GM06990 (cell line): Measurements from ENCODE around the gene TSEN15.

ENCODE experiments used
- DNase-seq: peaks from one replicate; pipeline ENCODE4 v3.0.0-alpha.2; 2011; ENCODE audit not compliant: insufficient read length; ENCODE audit errors: extremely low read depth
- H3K27me3 ChIP-seq: replicated peaks from 2 replicates; pipeline ENCODE4 v1.6.0; 2011; ENCODE audit warnings: low read length; ENCODE audit not compliant: control insufficient read depth, insufficient read depth
- H3K36me3 ChIP-seq: 2 replicates; pipeline ENCODE4 v1.5.1; 2011; ENCODE audit warnings: low read length; ENCODE audit not compliant: control insufficient read depth, insufficient read depth
- H3K4me3 ChIP-seq: replicated peaks from 2 replicates; pipeline ENCODE4 v1.5.1; 2011; ENCODE audit warnings: low read depth, mild to moderate bottlenecking, control low read depth, low read length
- TF ChIP-seq, protein P1 (sequence below): IDR thresholded peaks from 2 replicates; pipeline ENCODE4 v1.5.1; 2011; ENCODE audit warnings: low read length, control low read depth, mild to moderate bottlenecking, inconsistent platforms; ENCODE audit not compliant: insufficient read depth, poor library complexity, severe bottlenecking

Gene TSEN15

DNA sequence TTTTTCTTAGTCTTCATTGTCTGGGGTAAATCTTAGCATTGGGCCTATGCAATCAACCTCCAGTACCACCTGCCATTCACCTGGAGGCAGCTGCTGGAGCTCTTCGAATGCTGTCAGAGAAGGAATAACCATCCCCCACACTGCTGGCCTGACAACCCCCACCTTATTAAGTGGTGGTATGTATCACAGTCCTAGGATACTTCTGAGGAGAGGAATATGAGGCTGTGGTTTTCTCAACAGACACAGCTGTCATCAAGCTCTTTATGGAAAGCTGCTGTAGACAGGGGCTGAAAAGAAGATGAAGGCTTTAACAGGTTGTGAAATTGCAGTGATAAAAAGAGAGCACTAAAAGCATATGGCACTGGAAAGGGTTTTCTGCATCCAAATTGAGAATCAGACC lies 61.7 kb downstream of the TSEN15 start:
- no peaks in the 10 kb centered on the region for H3K27me3 ChIP-seq
- no peak overlapping the region for H3K4me3 ChIP-seq
- no peaks in the 10 kb centered on the region for H3K36me3 ChIP-seq
- no peak for DNase-seq
- TF ChIP-seq, protein P1, sequence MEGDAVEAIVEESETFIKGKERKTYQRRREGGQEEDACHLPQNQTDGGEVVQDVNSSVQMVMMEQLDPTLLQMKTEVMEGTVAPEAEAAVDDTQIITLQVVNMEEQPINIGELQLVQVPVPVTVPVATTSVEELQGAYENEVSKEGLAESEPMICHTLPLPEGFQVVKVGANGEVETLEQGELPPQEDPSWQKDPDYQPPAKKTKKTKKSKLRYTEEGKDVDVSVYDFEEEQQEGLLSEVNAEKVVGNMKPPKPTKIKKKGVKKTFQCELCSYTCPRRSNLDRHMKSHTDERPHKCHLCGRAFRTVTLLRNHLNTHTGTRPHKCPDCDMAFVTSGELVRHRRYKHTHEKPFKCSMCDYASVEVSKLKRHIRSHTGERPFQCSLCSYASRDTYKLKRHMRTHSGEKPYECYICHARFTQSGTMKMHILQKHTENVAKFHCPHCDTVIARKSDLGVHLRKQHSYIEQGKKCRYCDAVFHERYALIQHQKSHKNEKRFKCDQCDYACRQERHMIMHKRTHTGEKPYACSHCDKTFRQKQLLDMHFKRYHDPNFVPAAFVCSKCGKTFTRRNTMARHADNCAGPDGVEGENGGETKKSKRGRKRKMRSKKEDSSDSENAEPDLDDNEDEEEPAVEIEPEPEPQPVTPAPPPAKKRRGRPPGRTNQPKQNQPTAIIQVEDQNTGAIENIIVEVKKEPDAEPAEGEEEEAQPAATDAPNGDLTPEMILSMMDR: no peak

DNA sequence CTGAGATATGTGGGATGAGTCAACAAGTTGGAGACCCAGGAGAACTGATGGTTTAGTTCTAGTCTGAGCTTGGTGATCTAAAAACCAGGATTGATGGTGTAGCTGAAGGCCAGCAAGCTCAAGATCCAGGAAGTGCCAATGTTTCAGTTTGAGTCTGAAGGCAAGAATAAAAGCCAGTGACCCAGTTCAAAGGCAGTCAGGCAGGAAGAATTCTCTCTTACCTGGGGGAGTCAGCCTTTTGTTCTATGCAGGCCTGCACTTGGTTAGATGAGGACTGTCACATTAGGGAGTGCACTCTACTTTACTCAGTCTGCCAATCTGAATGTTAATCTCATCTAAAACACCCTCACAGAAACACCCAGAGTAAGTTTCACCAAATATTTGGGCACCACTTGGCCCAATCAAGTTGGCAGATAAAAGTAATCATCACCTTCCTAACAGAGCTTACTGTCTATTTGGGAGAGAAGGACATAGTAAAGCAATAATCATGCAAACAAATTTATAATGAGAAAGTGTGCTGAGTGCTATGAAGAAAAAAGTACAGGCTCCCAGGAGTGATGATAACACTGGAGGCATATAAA lies 63.4 kb downstream of the TSEN15 start:
- Histone ChIP-seq H3K36me3 (no peaks in the 10 kb centered on the region), H3K4me3 (no peak overlapping the region), H3K27me3 (no peaks in the 10 kb centered on the region)
- DNase-seq: no peak
- TF ChIP-seq, protein P1: no peak

DNA sequence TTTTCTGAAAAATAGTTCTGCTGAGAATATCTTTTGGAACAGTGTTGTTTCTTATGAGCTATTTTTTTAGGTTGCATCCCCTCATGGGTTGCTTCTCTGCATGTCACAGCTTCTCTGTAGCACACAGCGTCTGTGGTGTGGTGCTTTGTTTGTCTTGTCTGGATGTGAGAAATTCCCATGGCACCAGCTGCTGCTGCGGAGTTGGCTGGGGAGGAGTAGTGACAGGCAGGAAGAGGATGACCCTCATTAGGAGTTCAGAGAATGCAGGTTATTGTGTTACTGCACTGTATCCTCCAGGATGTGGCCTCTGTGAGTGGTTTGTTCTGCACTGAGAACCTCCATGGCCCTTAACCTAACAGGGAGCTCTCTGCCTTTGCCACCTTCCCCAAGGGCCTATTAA lies 64.8 kb downstream of the TSEN15 start:
- H3K4me3 ChIP-seq: no peak overlapping the region
- H3K27me3 ChIP-seq: no peaks in the 10 kb centered on the region
- TF ChIP-seq, protein P1: no peak
- no peaks in the 10 kb centered on the region for H3K36me3 ChIP-seq
- no peak for DNase-seq

DNA sequence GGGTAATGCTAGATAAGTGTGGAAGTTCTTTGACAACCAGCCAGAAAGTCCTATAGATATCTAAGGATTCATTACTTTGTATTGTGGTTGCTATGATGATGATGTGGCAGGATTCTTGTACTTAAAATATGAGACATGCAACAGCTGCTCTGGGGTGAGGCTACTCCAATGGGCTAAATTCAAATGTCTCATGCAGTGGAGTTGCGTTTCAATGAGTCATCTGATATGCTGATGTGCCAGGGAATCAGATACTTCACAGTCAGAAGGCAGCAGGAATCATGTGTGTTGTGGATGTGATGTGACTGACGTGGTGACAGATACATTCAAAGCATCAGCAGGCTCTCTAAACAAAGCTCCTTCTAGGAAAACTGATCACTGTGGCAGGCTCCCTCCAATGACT lies 66.5 kb downstream of the TSEN15 start:
- TF ChIP-seq, protein P1: no peak
- Histone ChIP-seq H3K27me3 (no peaks in the 10 kb centered on the region), H3K4me3 (no peak overlapping the region), H3K36me3 (no peaks in the 10 kb centered on the region)
- no peak for DNase-seq
